AG10803 (cell line): ENCODE results near the gene PCDHGB7.

ENCODE experiments used
- DNase-seq: peaks from one replicate; pipeline ENCODE4 v3.0.0; 2010; ENCODE audit warnings: low read depth
- H3K4me3 ChIP-seq: 2 replicates; pipeline ENCODE4 v1.5.1; 2011; ENCODE audit warnings: mild to moderate bottlenecking, low read length, control low read depth
- CTCF ChIP-seq: conservative IDR thresholded peaks from 2 replicates; pipeline ENCODE4 v1.5.1; 2011; ENCODE audit warnings: mild to moderate bottlenecking, low read length, control low read depth, inconsistent platforms

PCDHGB7 gene

GRCh38 chr5:141382469-141383294, 34.8 kb upstream of the PCDHGB7 start, which contains the start of gene PCDHGA7:
Gene PCDHGA7, plus strand, starts transcription at chr5:141382742. Its CDS starts 158 bp downstream, at chr5:141382900.
- peak within 1 kb of the TSS; percentile 71 for H3K4me3 ChIP-seq
- TF ChIP-seq CTCF, result peak; percentile 67
- DNase-seq, result peak; percentile 58

GRCh38 chr5:141383345-141383744, 34.1 kb upstream of the PCDHGB7 start:
- no peak for TF ChIP-seq CTCF
- peak overlapping the region; percentile 71 for H3K4me3 ChIP-seq
- no peak for DNase-seq

- no peak overlapping the region for H3K4me3 ChIP-seq
- no peak for DNase-seq
- no peak for TF ChIP-seq CTCF
These were observed 32.8 kb upstream of the PCDHGB7 start for GRCh38 chr5:141384471-141385267.

DNA sequence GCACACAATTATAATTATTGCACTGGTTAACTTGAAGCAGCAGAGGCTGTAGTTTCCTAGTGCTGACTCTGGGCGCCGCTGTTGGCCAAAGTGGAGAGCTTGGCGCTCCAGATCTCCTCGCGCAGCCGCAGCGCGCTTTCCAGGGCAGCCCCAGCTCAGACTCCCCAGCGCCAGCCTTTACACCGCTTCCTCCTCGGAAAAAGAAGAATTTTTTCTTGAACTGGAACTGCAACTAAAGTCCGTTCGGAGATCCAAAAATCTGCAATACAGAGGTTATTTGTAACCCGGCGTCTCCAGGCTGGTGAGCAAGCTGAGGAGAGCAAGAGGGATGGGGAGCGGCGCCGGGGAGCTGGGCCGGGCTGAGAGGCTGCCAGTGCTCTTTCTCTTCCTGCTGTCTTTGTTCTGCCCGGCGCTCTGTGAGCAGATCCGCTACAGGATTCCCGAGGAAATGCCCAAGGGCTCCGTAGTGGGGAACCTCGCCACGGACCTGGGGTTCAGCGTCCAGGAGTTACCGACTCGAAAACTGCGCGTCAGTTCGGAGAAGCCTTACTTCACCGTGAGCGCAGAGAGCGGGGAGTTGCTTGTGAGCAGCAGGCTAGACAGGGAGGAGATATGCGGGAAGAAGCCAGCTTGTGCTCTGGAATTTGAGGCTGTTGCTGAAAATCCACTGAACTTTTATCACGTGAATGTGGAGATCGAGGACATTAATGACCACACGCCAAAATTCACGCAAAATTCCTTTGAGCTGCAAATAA, 29.7 kb upstream of the PCDHGB7 start, which contains the start of gene PCDHGB4:
Gene PCDHGB4 (plus strand): TSS at position 142 of the 755 bp plus-strand sequence. CDS start 187 bp downstream, at position 329.
- H3K4me3 ChIP-seq, result peak within 1 kb of the TSS; percentile 54
- DNase-seq, result peak; percentile 54
- peak; percentile 64 for TF ChIP-seq CTCF

DNA sequence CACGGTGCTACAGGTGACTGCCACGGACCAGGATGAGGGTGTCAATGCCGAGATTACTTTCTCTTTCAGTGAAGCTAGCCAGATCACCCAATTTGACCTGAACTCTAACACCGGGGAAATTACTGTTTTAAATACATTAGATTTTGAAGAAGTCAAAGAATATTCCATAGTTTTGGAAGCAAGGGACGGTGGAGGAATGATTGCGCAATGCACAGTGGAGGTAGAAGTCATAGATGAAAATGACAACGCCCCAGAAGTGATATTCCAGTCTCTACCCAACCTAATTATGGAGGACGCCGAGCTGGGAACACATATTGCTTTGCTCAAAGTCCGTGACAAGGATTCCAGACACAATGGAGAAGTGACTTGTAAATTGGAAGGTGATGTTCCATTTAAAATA, 28.8 kb upstream of the PCDHGB7 start:
- no peak for TF ChIP-seq CTCF
- H3K4me3 ChIP-seq, result no peak overlapping the region; the same call in 1 of the 2 replicates
- DNase-seq, result no peak

GRCh38 chr5:141389153-141390042, 28.1 kb upstream of the PCDHGB7 start:
- no peak overlapping the region for H3K4me3 ChIP-seq
- DNase-seq, result no peak

More at GRCh38 chr5:141389153-141390042, 28.1 kb upstream of the PCDHGB7 start:
- no peak for TF ChIP-seq CTCF
